Transverse colon (tissue), 4 donors: ENCODE measurements around the gene IFT81. TPM values are rescaled to one million over a fixed set of nuclear protein-coding genes. Genes with fewer than 3 reads are reported as not detected.

Experiments used
- DNase-seq: peaks from one replicate; pipeline ENCODE4 v3.0.0-alpha.2; 2019
- H3K27ac ChIP-seq, 4 donors: fragments of 200-600 bp; sonication (generic); 2 replicates each; pipeline ENCODE4 v1.5.1; 2016 to 2018; ENCODE audit warnings: inconsistent platforms in 4 of 4
- H3K27me3 ChIP-seq: fragments of 200-600 bp; sonication (generic); 2 replicates; pipeline ENCODE4 v1.5.1; 2017; ENCODE audit warnings: inconsistent platforms
- H3K36me3 ChIP-seq, 4 donors: fragments of 200-600 bp; sonication (generic); 2 replicates each; pipeline ENCODE4 v1.5.1; 2017 to 2019; ENCODE audit warnings: inconsistent platforms in 4 of 4
- H3K4me1 ChIP-seq, 4 donors: fragments of 200-600 bp; sonication (generic); 2 replicates each; pipeline ENCODE4 v1.5.1; 2017 to 2020; ENCODE audit warnings: inconsistent platforms in 4 of 4
- H3K4me3 ChIP-seq, 4 donors: fragments of 200-600 bp; sonication (generic); 1 replicate in 1 of 4; 2 replicates in 3 of 4; pipeline versions ENCODE4 v1.5.1 to v1.6.1; 2017 to 2019; ENCODE audit warnings: inconsistent platforms in 4 of 4
- H3K9me3 ChIP-seq, 2 donors: fragments of 200-600 bp; sonication (generic); 2 replicates each; pipeline ENCODE4 v1.5.1; 2017 to 2019; ENCODE audit warnings: inconsistent platforms in 2 of 2
- EP300 ChIP-seq: sonication (generic); formaldehyde crosslinking; IDR thresholded peaks from one replicate; pipeline ENCODE4 v1.6.1; 2017; ENCODE audit warnings: antibody characterized with exemption, low read depth
- POLR2A ChIP-seq: fragments of 450-650 bp; IDR thresholded peaks from one replicate; pipeline ENCODE4 v1.6.1; 2016; ENCODE audit warnings: antibody characterized with exemption, mild to moderate bottlenecking, moderate library complexity
- POLR2AphosphoS5 ChIP-seq, 3 donors: sonication (generic); formaldehyde crosslinking; IDR thresholded peaks; one replicate each; pipeline ENCODE4 v1.6.1; 2016; ENCODE audit warnings: antibody characterized with exemption in 3 of 3
- WGBS, 2 donors: methylation state at CpG; one replicate each; pipeline ENCODE4 v1.1.5; 2018; ENCODE audit warnings: low coverage in 1 of 2; 5-methylcytosine and 5-hydroxymethylcytosine counted together
- in situ Hi-C, 4 donors: fragments of 200-750 bp; cut with MboI; loops; one replicate each; pipeline versions ENCODE4 v1.15.0 to v1.15.1; 2017; ENCODE audit warnings: low sequenced_read_pairs in 3 of 4, low pct_ligation_motif_present in 1 of 4, low pct_unique_long_range_greater_than_20kb in 1 of 4
- intact Hi-C: fragments of 100-400 bp; cut with DNase I; formaldehyde crosslinking; loops from one replicate; pipeline ENCODE4 v1.15.1; 2023; ENCODE audit warnings: low total_unique reads
- total RNA-seq, 4 donors: library from RNA; depleted of rRNA; stranded (reverse); fragments of >200 nt; gene quantifications; one replicate each; pipeline ENCODE4 v1.1.0, GENCODE V29; 2016
- TF ChIP-seq, protein P1 (sequence below), 5 experiments: fragments of 200-600 bp in 3 of 5; fragments of 450-650 bp in 2 of 5; sonication (generic) in 3 of 5; IDR thresholded peaks; 1 replicate in 2 of 5; 2 replicates in 3 of 5; pipeline ENCODE4 v1.5.1; 2016 to 2017; ENCODE audit warnings: antibody characterized with exemption in 5 of 5, inconsistent platforms in 3 of 5, mild to moderate bottlenecking in 2 of 5, moderate library complexity in 1 of 5

The IFT81 gene
- total RNA-seq, 4 donors from 2014 or later, result 2.6 to 14.8 (median 6.4) TPM

DNA sequence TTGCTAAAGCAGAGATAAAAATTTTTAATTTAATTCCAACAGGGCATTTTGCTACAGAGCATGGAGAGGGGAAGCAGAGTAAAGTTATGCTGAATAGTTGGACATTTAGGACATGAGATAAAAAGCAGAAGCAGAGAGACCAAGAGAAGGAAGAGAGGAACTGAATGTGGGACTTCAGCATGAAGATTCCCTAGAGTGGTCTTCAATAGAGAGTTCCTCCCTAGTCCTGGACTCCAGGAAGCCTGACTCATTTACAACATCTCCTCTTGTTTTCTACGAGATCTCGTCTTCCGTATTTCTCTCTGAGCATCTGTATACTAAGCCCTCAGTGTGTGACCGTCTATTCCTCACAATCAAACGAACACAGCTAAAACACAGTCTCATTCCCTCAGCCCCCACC lies 35.2 kb upstream of the IFT81 start:
- H3K4me3 ChIP-seq, result no peak overlapping the region
- H3K27me3 ChIP-seq, result no peaks in the 10 kb centered on the region
- WGBS, 2 donors, result 81 to 86% methylated on average over 5 of the region's 5 CpGs
- no peak for TF ChIP-seq EP300
- TF ChIP-seq, protein P1, sequence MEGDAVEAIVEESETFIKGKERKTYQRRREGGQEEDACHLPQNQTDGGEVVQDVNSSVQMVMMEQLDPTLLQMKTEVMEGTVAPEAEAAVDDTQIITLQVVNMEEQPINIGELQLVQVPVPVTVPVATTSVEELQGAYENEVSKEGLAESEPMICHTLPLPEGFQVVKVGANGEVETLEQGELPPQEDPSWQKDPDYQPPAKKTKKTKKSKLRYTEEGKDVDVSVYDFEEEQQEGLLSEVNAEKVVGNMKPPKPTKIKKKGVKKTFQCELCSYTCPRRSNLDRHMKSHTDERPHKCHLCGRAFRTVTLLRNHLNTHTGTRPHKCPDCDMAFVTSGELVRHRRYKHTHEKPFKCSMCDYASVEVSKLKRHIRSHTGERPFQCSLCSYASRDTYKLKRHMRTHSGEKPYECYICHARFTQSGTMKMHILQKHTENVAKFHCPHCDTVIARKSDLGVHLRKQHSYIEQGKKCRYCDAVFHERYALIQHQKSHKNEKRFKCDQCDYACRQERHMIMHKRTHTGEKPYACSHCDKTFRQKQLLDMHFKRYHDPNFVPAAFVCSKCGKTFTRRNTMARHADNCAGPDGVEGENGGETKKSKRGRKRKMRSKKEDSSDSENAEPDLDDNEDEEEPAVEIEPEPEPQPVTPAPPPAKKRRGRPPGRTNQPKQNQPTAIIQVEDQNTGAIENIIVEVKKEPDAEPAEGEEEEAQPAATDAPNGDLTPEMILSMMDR (IDR thresholded peaks at IDR 0.05), result no peak
- TF ChIP-seq POLR2AphosphoS5 (IDR thresholded peaks at IDR 0.05), result no peak
- TF ChIP-seq POLR2A, result no peak
- H3K36me3 ChIP-seq, result no peaks in the 10 kb centered on the region
- peak overlapping the region in 1 of 4 donors; percentile 21 for H3K27ac ChIP-seq
- intact Hi-C loops (no loop called here), in situ Hi-C loops (loop anchor here in 1 of 4 donors (25.0 kb wide), 1 partner anchor 523 kb away; the partner anchor contains the start of gene TCTN1)
- no peaks in the 10 kb centered on the region for H3K9me3 ChIP-seq
- DNase-seq, result no peak
- no peaks in the 10 kb centered on the region for H3K4me1 ChIP-seq

DNA sequence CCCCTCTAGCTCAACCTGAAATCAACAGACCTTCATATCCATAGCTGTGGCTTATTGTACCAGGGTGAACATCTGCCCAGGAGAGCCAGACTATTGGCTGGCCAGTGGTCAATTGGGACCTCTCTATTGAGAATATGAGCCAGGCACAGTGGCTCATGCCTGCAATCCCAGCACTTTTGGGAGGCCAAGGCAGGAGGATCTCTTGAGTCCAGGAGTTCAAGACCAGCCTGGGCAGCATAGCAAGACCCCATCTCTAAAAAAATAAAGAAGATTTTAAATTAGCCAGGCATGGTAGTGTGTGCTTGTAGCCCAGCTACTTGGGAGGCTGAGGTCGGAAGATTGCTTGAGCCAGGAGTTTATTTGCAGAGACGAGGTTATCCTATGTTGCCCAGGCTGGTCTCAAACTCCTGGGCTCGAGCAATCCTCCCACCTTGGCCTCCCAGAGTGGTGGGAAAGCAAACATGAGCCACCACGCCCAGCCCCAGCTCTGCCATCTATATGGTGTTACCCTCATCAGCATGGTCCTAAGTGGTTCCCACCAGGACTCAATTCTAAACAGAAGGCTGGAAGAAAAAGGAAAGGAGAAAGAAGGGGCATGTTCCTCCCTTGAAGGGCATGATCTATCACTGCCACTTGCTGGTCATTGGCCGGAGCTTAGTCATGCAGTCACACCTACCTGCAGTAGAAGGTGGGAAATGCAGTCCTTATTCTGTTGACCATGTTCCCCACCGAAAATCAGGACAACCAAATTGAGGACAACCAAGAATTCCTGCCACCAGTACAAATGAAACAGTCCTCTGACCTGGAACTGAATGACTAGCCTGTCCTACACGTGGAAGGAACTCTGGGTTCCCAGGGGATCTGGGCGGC lies 33.7 kb upstream of the IFT81 start:
- Histone ChIP-seq H3K9me3 (no peaks in the 10 kb centered on the region), H3K4me3 (no peak overlapping the region), H3K27me3 (no peaks in the 10 kb centered on the region), H3K4me1 (no peaks in the 10 kb centered on the region), H3K27ac (no peak overlapping the region), H3K36me3 (no peaks in the 10 kb centered on the region)
- intact Hi-C loops (no loop called here), in situ Hi-C loops (loop anchor here in 2 of 4 donors (10.0 to 25.0 kb wide), 2 partner anchors 334 to 522 kb away; partner anchors contain the start of gene TCTN1 (in 1 of the 2))
- TF ChIP-seq POLR2AphosphoS5 (IDR thresholded peaks at IDR 0.05) (no peak), EP300 (no peak), POLR2A (no peak)
- TF ChIP-seq, protein P1 (IDR thresholded peaks at IDR 0.05), result no peak
- WGBS, 2 donors, result 74 to 77% methylated on average over 6 to 8 of the region's 8 CpGs
- no peak for DNase-seq

DNA sequence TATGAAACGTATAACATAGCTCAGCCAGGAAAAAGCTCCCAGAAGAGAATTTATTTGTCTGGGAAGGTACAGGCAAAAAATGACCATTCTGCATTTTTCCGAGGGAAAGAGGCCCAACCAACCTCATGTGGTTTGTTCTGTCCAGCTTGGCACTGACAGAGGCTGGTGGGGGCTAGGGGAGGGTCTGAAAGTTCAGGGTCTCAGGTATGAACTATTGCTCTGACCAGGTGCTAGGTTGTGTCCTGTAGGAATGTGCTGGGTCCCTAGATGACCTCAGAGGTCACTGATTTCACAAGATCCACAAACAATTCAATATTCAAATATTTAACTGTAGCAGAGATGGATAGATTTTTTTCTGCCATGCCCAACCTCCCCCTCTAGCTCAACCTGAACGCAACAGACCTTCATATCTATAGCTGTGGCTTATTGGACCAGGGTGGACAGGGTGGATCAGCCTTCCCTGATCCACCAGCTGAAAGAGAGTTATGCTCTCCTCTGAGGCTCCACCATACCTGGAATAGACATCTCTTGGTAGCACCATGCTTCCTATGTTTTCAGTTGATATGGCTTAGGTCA lies 32.9 kb upstream of the IFT81 start:
- TF ChIP-seq POLR2A (no peak), POLR2AphosphoS5 (IDR thresholded peaks at IDR 0.05) (no peak), EP300 (no peak)
- TF ChIP-seq, protein P1 (IDR thresholded peaks at IDR 0.05), result no peak
- Histone ChIP-seq H3K36me3 (no peaks in the 10 kb centered on the region), H3K4me1 (no peaks in the 10 kb centered on the region), H3K9me3 (no peaks in the 10 kb centered on the region), H3K27ac (no peak overlapping the region), H3K27me3 (no peaks in the 10 kb centered on the region), H3K4me3 (no peak overlapping the region)
- WGBS, 2 donors, result 67 to 92% methylated on average over 1 to 3 of the region's 3 CpGs
- in situ Hi-C loops (loop anchor here in 2 of 4 donors (10.0 to 25.0 kb wide), 2 partner anchors 334 to 521 kb away; partner anchors contain the start of gene TCTN1 (in 1 of the 2)), intact Hi-C loops (no loop called here)
- no peak for DNase-seq

DNA sequence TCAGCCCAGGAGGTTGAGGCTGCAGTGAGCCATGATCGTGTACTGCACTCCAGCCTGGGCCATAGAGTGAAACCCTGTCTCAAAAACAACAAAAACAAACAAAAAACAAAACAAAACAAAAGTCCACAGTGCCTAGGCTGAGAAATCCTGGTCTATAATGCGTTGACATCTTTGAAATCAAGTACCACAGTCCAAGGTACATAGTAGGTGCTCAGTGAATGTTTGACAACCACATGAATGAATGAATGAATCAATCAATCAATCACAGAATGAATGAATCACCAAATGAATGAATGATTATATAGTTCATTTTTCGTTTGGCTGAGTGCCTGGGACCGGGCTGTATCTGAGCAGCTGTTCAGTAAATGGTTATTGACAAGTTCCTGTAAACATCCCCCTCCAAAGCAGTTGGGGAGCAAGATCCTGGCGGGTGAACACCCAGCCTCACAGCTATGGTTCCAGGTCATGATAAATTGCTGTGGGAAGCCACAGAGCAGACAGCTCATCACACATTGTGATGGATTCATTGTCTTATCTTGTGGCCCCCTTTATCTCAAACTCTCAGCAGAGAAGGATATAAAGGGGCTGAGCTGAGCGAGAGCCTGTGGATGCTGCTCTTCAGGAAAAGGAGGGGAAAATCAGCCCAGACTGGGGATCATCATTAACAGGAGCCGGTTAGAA lies 30.4 kb upstream of the IFT81 start:
- Histone ChIP-seq H3K36me3 (no peaks in the 10 kb centered on the region), H3K4me1 (no peaks in the 10 kb centered on the region), H3K4me3 (no peak overlapping the region), H3K9me3 (no peaks in the 10 kb centered on the region), H3K27ac (no peak overlapping the region), H3K27me3 (no peaks in the 10 kb centered on the region)
- in situ Hi-C loops, result loop anchor here in 2 of 4 donors (10.0 to 25.0 kb wide), 2 partner anchors 331 to 519 kb away; partner anchors contain the start of gene TCTN1 (in 1 of the 2)
- intact Hi-C loops, result no loop called here
- 34 to 42% methylated on average over 6 to 7 of the region's 7 CpGs for WGBS, 2 donors
- TF ChIP-seq EP300, result no peak
- no peak for TF ChIP-seq POLR2AphosphoS5 (IDR thresholded peaks at IDR 0.05)
- TF ChIP-seq POLR2A, result no peak
- TF ChIP-seq, protein P1 (IDR thresholded peaks at IDR 0.05), result no peak
- DNase-seq, result no peak
